CMK (cell line): ENCODE results near the gene PHEX.

ENCODE experiments used
- DNase-seq: peaks from one replicate; pipeline ENCODE4 v3.0.0-alpha.2; 2010; ENCODE audit warnings: low read depth

The PHEX gene

DNA sequence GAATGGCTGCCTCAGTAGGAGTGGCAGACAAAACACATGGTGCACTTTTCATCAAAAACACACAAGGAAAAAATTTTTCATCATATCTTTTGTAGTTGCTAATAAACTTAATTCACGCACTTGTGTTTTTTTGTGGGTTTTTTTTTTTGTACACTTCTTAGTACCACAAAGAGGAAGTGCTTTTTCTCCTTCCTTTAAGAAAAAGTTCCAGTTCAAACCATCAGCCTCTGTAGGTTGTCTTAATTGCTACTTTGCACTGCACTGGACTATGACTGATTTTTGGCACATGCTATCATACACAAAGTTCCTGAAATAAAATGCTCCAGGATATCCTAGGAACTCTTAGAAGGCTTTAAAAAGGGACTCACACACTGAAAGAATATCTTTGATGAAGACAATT, at the start of gene PHEX:
PHEX (plus strand) TSS at position 242 of the 400 bp plus-strand sequence. CDS start 681 bp downstream, outside the sequence.
- DNase-seq = no peak

DNA sequence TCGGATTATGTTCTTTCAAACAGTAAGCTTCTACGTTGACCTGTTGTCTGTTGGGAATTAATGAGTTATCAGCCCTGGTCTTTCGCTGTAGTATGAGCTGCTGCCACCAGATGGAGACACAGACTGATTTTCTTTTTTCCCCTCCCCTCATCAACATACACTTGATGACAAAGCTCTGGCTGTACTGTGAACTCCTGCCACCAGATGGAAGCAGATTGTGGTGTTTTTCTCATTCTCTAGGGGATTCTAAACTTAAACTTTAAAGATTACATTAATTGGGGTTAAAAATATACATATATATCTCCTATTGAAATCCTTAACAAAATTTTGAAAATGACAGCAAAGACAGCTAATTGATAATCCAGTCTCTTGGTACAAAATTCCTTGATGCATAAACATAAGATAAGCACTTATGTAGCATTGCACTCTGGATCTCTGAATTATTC, 46.8 kb upstream of the PHEX start:
- DNase-seq = no peak

DNA sequence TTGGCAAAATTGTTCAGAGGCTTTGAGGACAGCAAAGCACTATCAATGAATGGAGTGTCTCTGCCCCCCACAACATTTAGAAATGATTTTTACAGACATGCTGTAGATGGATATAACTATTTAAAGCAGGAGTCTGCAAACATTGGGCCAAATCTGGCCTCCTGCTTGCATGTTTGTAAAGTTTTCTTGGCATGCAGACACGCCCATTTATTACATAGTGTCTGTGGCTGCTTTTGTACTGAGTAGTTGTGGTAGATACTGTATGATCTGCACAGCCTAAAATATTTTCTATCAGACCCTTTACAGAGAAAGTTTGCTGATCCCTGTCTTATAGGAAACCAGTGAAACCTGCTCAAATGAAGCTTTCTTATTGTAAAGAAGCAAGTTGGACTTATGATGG, 45.5 kb upstream of the PHEX start:
- no peak for DNase-seq

GRCh38 chrX:21989384-21989783, 42.7 kb upstream of the PHEX start:
- no peak for DNase-seq

DNA sequence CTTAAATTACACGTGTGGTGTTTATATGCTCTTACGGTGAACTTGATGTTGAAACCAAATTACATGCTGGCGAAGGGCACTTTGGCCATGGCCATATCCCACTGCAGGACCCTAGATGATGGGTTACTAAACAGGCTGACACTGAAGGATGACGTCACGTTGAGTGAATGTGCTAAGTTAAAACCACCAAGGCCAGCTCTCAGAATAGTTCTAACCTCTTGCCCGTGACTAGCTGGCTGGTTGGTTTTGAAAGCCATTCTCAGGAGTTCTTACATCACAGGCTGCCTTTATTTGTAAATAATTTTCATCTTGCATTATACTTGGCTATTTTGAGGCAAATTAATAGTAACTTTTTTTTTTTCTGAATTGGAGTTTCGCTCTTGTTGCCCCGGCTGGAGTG, 41.3 kb upstream of the PHEX start:
- DNase-seq = no peak

DNA sequence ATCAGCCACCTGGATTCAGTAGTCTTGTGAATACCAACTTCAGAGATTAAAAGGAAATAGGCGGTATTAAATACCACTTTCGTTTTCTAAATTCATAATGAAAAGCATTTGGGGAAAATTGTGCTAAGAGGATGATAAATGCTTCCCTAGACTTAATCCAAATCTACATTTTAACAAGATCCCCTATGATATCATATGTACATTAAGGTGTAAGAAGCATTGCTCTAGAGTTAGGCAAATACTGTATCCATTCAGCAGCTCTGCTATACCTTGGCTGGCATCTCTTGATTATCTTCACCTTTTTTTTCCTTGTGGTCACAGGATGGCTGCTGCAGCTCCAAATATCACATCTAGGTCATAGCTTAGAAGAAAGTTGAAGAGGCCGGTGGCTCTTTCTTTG, 40.6 kb upstream of the PHEX start:
- no peak for DNase-seq

DNA sequence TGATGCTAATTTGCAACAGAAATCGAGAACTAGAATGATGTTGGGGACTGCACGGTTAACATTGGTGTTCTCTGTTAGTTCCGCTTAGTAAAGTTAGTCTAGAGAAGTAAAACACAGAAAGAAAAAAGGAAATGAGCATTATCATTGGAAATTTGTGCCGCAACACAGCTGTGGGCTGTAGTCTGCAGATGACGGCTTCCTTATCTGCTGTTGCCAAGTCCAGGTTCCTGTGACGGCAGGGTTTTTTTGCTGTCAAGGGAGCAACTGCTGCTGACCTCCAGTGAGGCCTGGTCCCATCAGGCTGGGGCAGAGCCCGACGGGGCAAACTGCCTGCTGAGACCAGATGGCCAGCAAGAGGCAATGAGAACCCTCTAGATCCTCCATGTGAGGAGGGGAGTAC, 38.9 kb upstream of the PHEX start:
- peak; percentile 29 for DNase-seq

GRCh38 chrX:21996872-21997455, 35.2 kb upstream of the PHEX start:
- no peak for DNase-seq

GRCh38 chrX:21998037-21998436, 34.1 kb upstream of the PHEX start:
- DNase-seq = no peak

- no peak for DNase-seq
Measured at GRCh38 chrX:22004866-22005265, 27.3 kb upstream of the PHEX start.

DNA sequence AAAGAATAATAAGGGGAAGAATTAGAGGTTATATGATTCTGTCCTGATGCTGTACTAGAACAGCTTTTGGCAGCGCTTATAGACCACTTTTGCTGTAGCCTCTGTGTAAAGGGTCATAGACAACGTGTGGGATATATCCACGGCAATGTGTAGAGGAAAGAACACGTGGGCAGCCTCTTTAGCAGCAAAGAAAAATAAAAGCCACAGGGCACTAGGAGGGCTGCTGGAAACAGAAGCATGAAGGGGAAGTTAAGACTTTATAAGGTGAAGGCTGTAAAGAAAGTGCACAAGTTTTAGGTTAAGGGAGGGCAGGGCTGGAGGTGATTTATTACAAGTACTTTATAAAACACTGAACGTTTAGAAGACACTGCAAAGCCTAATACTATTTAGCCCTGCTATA, 20.1 kb upstream of the PHEX start:
- no peak for DNase-seq

DNA sequence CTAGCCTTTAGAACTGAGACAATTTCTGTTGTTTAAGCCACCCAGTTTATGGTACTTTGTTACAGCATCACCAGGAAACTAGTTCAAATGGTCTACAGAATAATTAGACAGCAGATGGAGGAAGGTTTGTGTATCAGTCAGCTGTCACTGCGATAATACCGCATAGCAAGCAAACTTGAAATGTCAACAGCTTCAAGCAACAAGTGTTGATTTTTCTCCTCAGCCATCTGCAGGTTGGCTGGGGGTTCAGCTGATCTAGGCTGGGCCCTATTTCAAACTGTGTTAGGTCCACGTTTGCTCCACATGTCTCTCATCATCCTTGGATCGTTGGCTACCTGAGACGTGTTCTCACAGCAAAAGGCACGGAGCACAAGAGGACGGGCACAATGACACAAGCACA, 19.2 kb upstream of the PHEX start:
- no peak for DNase-seq

DNA sequence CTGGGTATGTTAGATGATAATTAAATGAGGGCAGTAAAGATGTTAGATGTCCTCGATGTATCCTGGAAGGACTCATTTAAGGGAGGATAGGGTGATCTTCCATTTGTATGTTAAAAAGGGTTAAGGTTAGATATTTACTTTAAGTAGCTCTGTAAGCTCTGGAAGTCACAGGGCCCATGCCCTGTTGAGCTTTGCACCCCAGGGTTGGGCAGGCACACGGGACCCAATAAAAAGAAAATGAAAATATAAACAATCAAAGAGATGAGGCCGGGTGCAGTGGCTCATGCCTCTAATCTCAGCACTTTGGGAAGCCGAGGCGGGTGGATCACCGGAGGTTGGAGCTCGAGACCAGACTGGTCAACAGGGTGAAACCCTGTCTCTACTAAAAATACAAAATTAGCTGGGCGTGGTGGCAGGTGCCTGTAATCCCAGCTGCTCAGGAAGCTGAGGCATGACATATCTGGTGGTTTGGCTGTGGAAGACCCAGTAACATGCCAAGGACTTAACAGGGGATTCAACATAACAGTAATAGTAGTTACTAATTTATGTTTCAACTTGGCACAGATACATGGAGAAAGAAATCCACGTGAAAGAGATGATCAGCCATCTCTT, 16.9 kb upstream of the PHEX start:
- no peak for DNase-seq

DNA sequence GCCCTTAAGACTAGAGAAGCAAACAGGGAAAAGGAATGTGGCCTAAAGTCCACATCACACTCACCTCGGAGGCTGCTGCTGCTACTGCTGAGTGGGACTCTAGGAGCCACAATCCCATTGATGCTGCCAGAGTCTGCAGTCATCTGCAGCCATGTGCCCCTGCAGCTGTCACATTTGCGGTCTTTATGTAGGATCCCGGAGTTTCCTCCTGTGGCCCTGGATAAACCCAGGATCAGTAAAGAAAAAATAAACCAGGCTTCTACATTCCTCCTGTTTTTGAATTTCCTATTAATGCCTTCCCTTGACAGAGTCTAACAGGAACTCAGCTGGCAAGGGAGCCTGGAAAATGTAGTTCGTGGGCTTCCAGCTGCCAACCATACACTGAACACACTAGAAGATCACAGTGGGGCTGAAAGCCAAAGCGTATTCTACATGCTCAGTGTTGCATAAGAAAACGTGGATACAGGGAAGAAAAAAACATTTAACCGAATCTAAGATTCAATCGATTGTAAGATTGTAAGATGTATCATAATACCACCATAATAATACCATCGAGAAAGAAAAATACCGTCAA, 10.3 kb upstream of the PHEX start:
- no peak for DNase-seq

- no peak for DNase-seq
Measured at GRCh38 chrX:22024577-22024976, 7.5 kb upstream of the PHEX start.

GRCh38 chrX:22025751-22026150, 6.4 kb upstream of the PHEX start:
- DNase-seq = no peak

GRCh38 chrX:22026731-22027130, 5.4 kb upstream of the PHEX start:
- no peak for DNase-seq

GRCh38 chrX:22032506-22032905, 381 bp downstream of the PHEX start:
- DNase-seq = no peak

GRCh38 chrX:22033818-22034217, 1.7 kb downstream of the PHEX start:
- no peak for DNase-seq

DNA sequence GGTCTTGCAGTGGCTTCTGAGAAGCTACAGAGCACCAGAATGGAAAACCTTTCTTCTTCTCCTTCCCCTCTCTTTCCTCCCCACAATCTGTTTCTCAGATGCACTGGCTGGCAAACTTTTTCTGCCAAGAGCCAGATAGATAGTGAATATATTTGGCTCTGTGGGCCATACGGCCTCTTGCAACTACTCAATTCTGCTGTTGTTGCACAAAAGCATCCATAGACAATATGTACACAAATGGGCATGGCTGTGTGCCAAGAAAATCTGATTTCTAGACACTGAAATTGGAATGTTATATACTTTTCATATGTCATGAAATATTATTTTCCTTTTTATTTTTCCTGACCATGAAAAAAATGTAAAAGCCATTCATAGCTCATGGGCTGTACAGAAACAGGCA, 3.1 kb downstream of the PHEX start:
- no peak for DNase-seq

DNA sequence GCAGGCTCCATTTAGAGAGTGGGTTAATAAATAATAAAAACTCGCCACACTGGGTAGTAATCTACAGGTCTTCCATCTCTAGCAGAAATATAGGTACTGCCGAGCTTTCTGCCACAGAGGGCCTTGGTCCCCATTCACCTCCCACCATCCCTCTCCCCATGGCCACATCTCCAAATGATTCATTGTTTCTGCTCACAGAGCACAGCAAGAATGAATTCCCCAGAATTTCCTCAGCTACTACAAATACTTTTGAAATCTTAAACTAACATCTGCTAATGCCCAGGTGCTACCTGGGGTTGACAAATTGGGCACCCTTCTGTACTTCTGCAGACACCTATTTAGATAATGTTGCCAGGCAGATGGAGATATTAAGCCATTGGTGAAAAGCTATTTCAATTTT, 5.1 kb downstream of the PHEX start:
- DNase-seq = no peak

GRCh38 chrX:22037911-22038537, 5.9 kb downstream of the PHEX start:
- no peak for DNase-seq

- DNase-seq = no peak
Measured at GRCh38 chrX:22039541-22039940, 7.4 kb downstream of the PHEX start.
